Measurements from ENCODE around the gene ANXA3. TPM values are rescaled to one million over a fixed set of nuclear protein-coding genes. Genes with fewer than 3 reads are reported as not detected.

Gene ANXA3
- total RNA-seq, 1 donor from 2014 or later = 1.9 TPM

- peaks cover 4% of the 10 kb centered on the region for H3K27me3 Mint-ChIP-seq (ENCODE audit: insufficient read depth, low read depth)
- H3F3A ChIP-seq (ENCODE audit: low read depth) = no peaks in the 10 kb centered on the region
- no peaks in the 10 kb centered on the region for H3K4me1 ChIP-seq
- no peak overlapping the region for H3K27ac Mint-ChIP-seq
- no peaks in the 10 kb centered on the region for H3K9me3 ChIP-seq (ENCODE audit: low read depth)
- H3K9me3 Mint-ChIP-seq = no peaks in the 10 kb centered on the region
- no peak overlapping the region for H3K4me3 Mint-ChIP-seq
- no peak overlapping the region for H3K4me3 ChIP-seq
- no peak overlapping the region for H3K27ac ChIP-seq
- no peaks in the 10 kb centered on the region for H3K36me3 Mint-ChIP-seq
- H3K4me2 ChIP-seq = no peak overlapping the region
- H3K36me3 ChIP-seq = no peaks in the 10 kb centered on the region
- H2AFZ ChIP-seq (replicated peaks) = no peak overlapping the region
- no peaks in the 10 kb centered on the region for H3K27me3 ChIP-seq
- DNase-seq (ENCODE audit: low spot score) = no peak
- H3K9ac ChIP-seq = no peak overlapping the region
- H4K20me1 ChIP-seq (ENCODE audit: low read depth) = no peaks in the 10 kb centered on the region
- peaks cover 10% of the 10 kb centered on the region for H3K4me1 Mint-ChIP-seq
- TF ChIP-seq EZH2phosphoT487 (IDR thresholded peaks at IDR 0.05) (no peak), CTCF (IDR thresholded peaks at IDR 0.05) (no peak), EZH2 (IDR thresholded peaks at IDR 0.05) (no peak)
- no peaks in the 10 kb centered on the region for H3K79me2 ChIP-seq (ENCODE audit: low read depth)
These were observed 61.0 kb downstream of the ANXA3 start for GRCh38 chr4:78612398-78613178.

DNA sequence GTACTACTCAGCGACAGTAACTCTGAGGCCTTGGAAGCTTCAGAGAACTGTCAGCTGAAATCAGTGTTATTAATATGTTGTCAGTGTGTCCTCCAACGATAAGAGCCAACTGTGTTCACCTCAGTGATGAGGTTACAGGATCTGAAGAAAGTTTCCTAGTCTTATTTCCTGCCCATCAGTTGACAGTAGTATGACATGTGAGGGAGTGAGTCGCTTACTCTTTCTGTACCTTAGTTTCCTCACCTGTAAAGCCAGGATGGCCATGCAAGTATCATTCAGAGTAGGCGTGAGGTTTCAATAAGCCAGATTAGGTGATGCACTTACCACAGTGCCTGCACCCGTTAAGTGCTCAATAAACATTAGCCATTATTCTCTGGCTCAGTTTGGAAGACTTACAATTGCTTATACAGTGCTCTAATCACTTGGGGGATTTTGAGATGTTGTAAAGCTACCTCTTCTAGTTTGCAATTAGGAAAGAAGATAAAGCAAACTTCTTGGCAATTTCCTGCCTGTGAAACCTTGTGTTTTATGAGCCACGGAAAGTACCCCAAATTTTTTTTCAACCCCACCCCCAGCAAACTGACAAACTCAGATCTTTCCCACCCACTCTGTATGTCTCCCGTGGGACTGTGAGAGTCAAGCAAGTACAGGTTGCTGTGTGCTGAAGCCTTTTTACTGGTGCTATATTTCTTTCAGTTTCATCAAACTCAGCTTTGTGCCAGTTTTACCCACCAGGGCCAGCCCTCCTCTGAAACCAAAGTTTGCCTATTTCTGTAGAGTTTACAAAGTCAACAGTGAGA is 62.2 kb downstream of the ANXA3 start:
- H3K4me2 ChIP-seq = no peak overlapping the region
- no peak overlapping the region for H3K27ac Mint-ChIP-seq
- H3K4me3 Mint-ChIP-seq = no peak overlapping the region
- no peaks in the 10 kb centered on the region for H3K9me3 ChIP-seq (ENCODE audit: low read depth)
- no peak overlapping the region for H3K4me3 ChIP-seq
- H3K36me3 ChIP-seq = no peaks in the 10 kb centered on the region
- no peak for DNase-seq (ENCODE audit: low spot score)
- H2AFZ ChIP-seq (replicated peaks) = no peak overlapping the region
- peaks cover 10% of the 10 kb centered on the region for H3K4me1 Mint-ChIP-seq
- H3F3A ChIP-seq (ENCODE audit: low read depth) = no peaks in the 10 kb centered on the region
- peaks cover 4% of the 10 kb centered on the region for H3K27me3 Mint-ChIP-seq (ENCODE audit: insufficient read depth, low read depth)
- H3K9me3 Mint-ChIP-seq = no peaks in the 10 kb centered on the region
- H3K9ac ChIP-seq = no peak overlapping the region
- TF ChIP-seq EZH2 (IDR thresholded peaks at IDR 0.05) (no peak), EZH2phosphoT487 (IDR thresholded peaks at IDR 0.05) (no peak), CTCF (IDR thresholded peaks at IDR 0.05) (no peak)
- no peaks in the 10 kb centered on the region for H4K20me1 ChIP-seq (ENCODE audit: low read depth)
- H3K79me2 ChIP-seq (ENCODE audit: low read depth) = no peaks in the 10 kb centered on the region
- no peaks in the 10 kb centered on the region for H3K4me1 ChIP-seq
- no peak overlapping the region for H3K27ac ChIP-seq
- no peaks in the 10 kb centered on the region for H3K36me3 Mint-ChIP-seq
- H3K27me3 ChIP-seq = no peaks in the 10 kb centered on the region

DNA sequence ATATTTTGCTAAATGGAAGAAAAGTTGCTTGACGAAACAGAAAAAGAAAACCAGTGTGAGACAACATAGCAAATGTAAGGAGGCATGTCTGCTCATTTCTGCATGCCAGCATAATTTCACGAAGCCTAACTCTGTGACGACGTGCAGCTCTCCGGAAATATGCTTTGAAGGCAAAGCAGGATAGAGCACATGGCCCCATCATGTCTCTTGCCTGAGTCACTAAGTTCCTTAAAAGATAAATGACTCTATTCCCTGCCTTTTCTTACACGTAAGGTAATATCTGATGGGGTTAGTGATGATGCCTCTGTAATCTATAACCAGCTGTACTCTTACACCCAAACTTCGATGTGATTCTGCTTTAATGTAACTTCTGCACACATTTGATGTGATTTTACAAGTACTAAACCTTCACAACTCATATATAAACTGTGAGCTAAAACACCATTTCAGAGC is 64.5 kb downstream of the ANXA3 start:
- Histone ChIP-seq H4K20me1 (ENCODE audit: low read depth) (no peaks in the 10 kb centered on the region), H2AFZ (replicated peaks) (no peak overlapping the region), H3K36me3 (no peaks in the 10 kb centered on the region), H3K4me2 (no peak overlapping the region), H3K79me2 (ENCODE audit: low read depth) (no peaks in the 10 kb centered on the region), H3K4me1 (no peaks in the 10 kb centered on the region), H3K4me3 (no peak overlapping the region), H3F3A (ENCODE audit: low read depth) (no peaks in the 10 kb centered on the region), H3K9ac (no peak overlapping the region), H3K27ac (no peak overlapping the region), H3K27me3 (no peaks in the 10 kb centered on the region), H3K9me3 (ENCODE audit: low read depth) (no peaks in the 10 kb centered on the region)
- no peak for DNase-seq (ENCODE audit: low spot score)
- Mint-ChIP-seq H3K36me3 (no peaks in the 10 kb centered on the region), H3K27ac (no peak overlapping the region), H3K4me3 (no peak overlapping the region), H3K9me3 (no peaks in the 10 kb centered on the region), H3K27me3 (ENCODE audit: insufficient read depth, low read depth) (peaks cover 4% of the 10 kb centered on the region), H3K4me1 (peaks cover 10% of the 10 kb centered on the region)
- TF ChIP-seq EZH2 (IDR thresholded peaks at IDR 0.05) (no peak), EZH2phosphoT487 (IDR thresholded peaks at IDR 0.05) (no peak), CTCF (IDR thresholded peaks at IDR 0.05) (no peak)
